Thyroid gland (tissue), 4 donors: ENCODE results near the gene TCF7. TPM values are rescaled to one million over a fixed set of nuclear protein-coding genes. Genes with fewer than 3 reads are reported as not detected.

Experiments used
- DNase-seq, 2 donors: peaks; one replicate each; pipeline ENCODE4 v3.0.0-alpha.2; 2019
- H3K27ac ChIP-seq, 3 donors: fragments of 200-600 bp; sonication (generic); 1 replicate in 2 of 3; 2 replicates in 1 of 3; pipeline ENCODE4 v1.5.1; 2016 to 2019; ENCODE audit warnings: mild to moderate bottlenecking in 1 of 3, moderate library complexity in 1 of 3
- H3K27me3 ChIP-seq: fragments of 200-600 bp; sonication (generic); one replicate; pipeline ENCODE4 v1.5.1; 2019
- H3K36me3 ChIP-seq, 2 donors: fragments of 200-600 bp; sonication (generic); one replicate each; pipeline ENCODE4 v1.5.1; 2016 to 2019
- H3K4me1 ChIP-seq, 2 donors: fragments of 200-600 bp; sonication (generic); one replicate each; pipeline ENCODE4 v1.5.1; 2017 to 2019
- H3K4me3 ChIP-seq, 3 donors: fragments of 200-600 bp; sonication (generic); replicated peaks in 1 of 3; 1 replicate in 2 of 3; 2 replicates in 1 of 3; pipeline ENCODE4 v1.5.1; 2016; ENCODE audit warnings: mild to moderate bottlenecking in 1 of 3
- H3K9me3 ChIP-seq: fragments of 200-600 bp; sonication (generic); one replicate; pipeline ENCODE4 v1.5.1; 2017
- POLR2A ChIP-seq, 2 donors: fragments of 450-650 bp; IDR thresholded peaks; one replicate each; pipeline ENCODE4 v1.6.1; 2017; ENCODE audit warnings: antibody characterized with exemption in 2 of 2, mild to moderate bottlenecking in 2 of 2, moderate library complexity in 1 of 2
- WGBS, 2 donors: methylation state at CpG; one replicate each; pipeline ENCODE4 v1.1.5; 2017; 5-methylcytosine and 5-hydroxymethylcytosine counted together
- intact Hi-C: fragments of 100-400 bp; cut with DNase I; formaldehyde crosslinking; loops from one replicate; pipeline ENCODE4 v1.15.1; 2023
- total RNA-seq, 4 donors: library from RNA; depleted of rRNA; stranded (reverse); fragments of >200 nt; gene quantifications; one replicate each; pipeline ENCODE4 v1.2.3, GENCODE V29; 2016
- TF ChIP-seq, protein P1 (sequence below), 6 experiments: fragments of 200-600 bp in 3 of 6; fragments of 450-650 bp in 3 of 6; sonication (generic) in 3 of 6; IDR thresholded peaks; one replicate each; pipeline ENCODE4 v1.5.1; 2016 to 2019; ENCODE audit warnings: antibody characterized with exemption in 6 of 6, mild to moderate bottlenecking in 2 of 6, inconsistent platforms in 1 of 6, moderate library complexity in 1 of 6

The TCF7 gene
- total RNA-seq, 4 donors from 2014 or later = 7.4 to 11.8 (median 8.9) TPM

- no peaks in the 10 kb centered on the region for H3K9me3 ChIP-seq
- intact Hi-C loops = loop anchor here (5.0 kb wide), 1 partner anchor 51 kb away; the partner anchor contains the start of gene PPP2CA
- TF ChIP-seq, protein P1, sequence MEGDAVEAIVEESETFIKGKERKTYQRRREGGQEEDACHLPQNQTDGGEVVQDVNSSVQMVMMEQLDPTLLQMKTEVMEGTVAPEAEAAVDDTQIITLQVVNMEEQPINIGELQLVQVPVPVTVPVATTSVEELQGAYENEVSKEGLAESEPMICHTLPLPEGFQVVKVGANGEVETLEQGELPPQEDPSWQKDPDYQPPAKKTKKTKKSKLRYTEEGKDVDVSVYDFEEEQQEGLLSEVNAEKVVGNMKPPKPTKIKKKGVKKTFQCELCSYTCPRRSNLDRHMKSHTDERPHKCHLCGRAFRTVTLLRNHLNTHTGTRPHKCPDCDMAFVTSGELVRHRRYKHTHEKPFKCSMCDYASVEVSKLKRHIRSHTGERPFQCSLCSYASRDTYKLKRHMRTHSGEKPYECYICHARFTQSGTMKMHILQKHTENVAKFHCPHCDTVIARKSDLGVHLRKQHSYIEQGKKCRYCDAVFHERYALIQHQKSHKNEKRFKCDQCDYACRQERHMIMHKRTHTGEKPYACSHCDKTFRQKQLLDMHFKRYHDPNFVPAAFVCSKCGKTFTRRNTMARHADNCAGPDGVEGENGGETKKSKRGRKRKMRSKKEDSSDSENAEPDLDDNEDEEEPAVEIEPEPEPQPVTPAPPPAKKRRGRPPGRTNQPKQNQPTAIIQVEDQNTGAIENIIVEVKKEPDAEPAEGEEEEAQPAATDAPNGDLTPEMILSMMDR (IDR thresholded peaks at IDR 0.05) = no peak
- TF ChIP-seq POLR2A (IDR thresholded peaks at IDR 0.05) = no peak
- H3K4me1 ChIP-seq = peaks cover 21 to 29% of the 10 kb centered on the region in 2 donors
- H3K27ac ChIP-seq = peak overlapping the region; percentile 97 to 99 (median 98)
- no peak for DNase-seq
- 0% methylated on average over 26 to 27 of the region's 31 CpGs for WGBS, 2 donors
- peak overlapping the region; percentile 61 to 92 (median 85) for H3K4me3 ChIP-seq
- H3K36me3 ChIP-seq = peaks cover 7 to 13% of the 10 kb centered on the region in 2 donors
- no peaks in the 10 kb centered on the region for H3K27me3 ChIP-seq
These were observed 61.5 kb downstream of the TCF7 start for GRCh38 chr5:134175921-134176510.

DNA sequence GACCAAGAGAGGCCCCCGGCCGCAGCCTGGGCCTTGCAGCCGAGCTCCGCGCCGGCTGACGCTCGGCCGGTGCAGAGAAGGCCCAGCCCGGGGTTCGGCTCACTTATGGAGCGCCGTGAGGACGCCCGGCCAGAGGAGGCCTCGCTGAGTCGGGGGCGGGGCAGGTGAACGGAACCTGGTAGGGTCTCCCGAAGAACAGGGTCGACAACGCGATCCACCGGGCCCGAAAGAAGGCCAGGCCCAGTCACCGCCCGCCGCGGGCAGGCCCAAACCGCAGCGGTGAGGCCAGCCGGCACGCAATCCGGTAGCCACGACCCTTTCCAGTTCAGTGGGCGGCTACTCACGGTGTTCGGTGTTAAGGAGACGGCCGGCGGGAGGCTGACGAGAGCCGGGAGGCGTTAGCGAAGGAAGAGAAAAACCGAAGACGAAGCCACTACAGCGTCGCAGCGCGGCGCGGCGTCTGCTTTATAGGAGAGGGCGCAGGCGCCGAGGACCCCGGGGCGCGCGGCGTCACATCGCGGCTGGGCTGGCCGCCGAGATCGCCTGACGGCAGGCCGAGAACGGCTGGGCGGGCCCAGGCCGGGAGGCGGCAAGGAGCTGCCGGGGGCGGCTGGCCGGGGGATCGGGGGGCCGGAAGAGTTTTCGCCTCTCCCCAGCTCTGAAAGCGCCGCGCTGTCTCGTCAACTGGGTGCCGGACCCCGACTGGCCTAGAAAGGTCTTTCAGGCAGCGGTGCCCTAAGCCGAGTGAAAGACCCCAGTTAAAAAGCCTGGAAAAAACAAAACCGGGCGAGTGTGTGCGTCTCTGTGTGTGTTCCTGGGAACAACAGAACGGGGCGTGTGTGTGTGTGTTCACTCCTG, 62.3 kb downstream of the TCF7 start, which contains the start of gene SKP1:
Gene SKP1 (minus strand): TSS at position 440 of the 858 bp plus-strand sequence. CDS start 2,928 bp downstream, outside the sequence.
- no peaks in the 10 kb centered on the region for H3K9me3 ChIP-seq
- 0 to 4% methylated on average over 4 to 30 of the region's 92 CpGs for WGBS, 2 donors
- TF ChIP-seq, protein P1 (IDR thresholded peaks at IDR 0.05) = peak in 1 of 6 experiments; percentile 16
- TF ChIP-seq POLR2A (IDR thresholded peaks at IDR 0.05) = peak; percentile 95 to 98
- H3K27me3 ChIP-seq = no peaks in the 10 kb centered on the region
- peaks cover 15 to 29% of the 10 kb centered on the region in 2 donors for H3K4me1 ChIP-seq
- intact Hi-C loops = loop anchor here (5.0 kb wide), 1 partner anchor 51 kb away; the partner anchor contains the start of gene PPP2CA
- H3K36me3 ChIP-seq = peaks cover 5 to 10% of the 10 kb centered on the region in 2 donors
- H3K4me3 ChIP-seq = peak within 1 kb of the TSS; percentile 61 to 92 (median 85)
- peak within 1 kb of the TSS; percentile 97 to 99 (median 98) for H3K27ac ChIP-seq
- DNase-seq = peak; percentile 78 to 79

DNA sequence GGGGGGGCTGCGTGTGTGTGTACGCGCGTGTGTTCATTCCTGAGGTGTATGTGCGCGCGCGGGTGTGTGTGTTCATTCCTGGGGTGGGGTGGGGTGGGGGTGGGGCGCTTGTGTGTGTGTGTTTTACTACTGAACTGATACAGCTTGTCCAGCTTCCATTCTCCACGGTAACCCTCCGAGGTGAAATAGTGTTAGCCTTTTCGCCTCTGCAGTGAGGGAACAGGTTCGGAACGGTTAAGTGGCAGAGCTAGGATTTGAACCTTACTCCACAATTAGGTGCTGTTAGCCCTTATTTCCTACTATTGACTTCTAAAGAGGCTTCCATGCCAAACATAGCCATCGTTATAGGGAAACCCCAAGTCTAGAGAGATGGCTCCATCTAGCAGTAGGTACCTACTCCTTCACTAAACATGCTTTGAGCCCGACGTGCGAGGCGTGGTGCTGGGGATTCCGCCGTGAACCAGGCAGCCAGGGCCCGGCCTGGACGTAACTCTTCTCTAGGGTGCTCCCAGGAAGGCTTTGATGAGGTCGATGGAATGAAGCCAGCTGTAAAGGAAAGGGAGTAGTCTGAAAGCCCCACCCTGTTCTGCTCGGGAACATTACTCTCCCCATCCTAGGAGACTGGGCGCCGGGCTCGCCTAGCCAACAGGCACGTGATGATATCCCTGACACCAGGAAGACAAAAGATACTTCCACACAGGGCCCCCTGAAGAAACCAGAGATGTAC, 63.1 kb downstream of the TCF7 start:
- Histone ChIP-seq H3K4me1 (peaks cover 15 to 29% of the 10 kb centered on the region in 2 donors), H3K27me3 (no peaks in the 10 kb centered on the region), H3K27ac (peak overlapping the region; percentile 97 to 99 (median 98)), H3K36me3 (peaks cover 0 to 8% of the 10 kb centered on the region in 2 donors), H3K9me3 (no peaks in the 10 kb centered on the region), H3K4me3 (peak overlapping the region; percentile 61 to 92 (median 85))
- intact Hi-C loops = loop anchor here (5.0 kb wide), 1 partner anchor 50 kb away; the partner anchor contains the start of gene PPP2CA
- 28 to 29% methylated on average over 22 to 24 of the region's 29 CpGs for WGBS, 2 donors
- no peak for DNase-seq
- no peak for TF ChIP-seq POLR2A (IDR thresholded peaks at IDR 0.05)
- TF ChIP-seq, protein P1 (IDR thresholded peaks at IDR 0.05) = no peak

- TF ChIP-seq, protein P1 (IDR thresholded peaks at IDR 0.05) = no peak
- no peak for TF ChIP-seq POLR2A (IDR thresholded peaks at IDR 0.05)
- no peak overlapping the region for H3K4me3 ChIP-seq
- no peak for DNase-seq
- H3K9me3 ChIP-seq = no peaks in the 10 kb centered on the region
- no peaks in the 10 kb centered on the region for H3K27me3 ChIP-seq
- intact Hi-C loops = loop anchor here (5.0 kb wide), 1 partner anchor 49 kb away; the partner anchor contains the start of gene PPP2CA
- peaks cover 15 to 29% of the 10 kb centered on the region in 2 donors for H3K4me1 ChIP-seq
- WGBS, 2 donors = 90% methylated on average over 3 of the region's 3 CpGs
- peaks cover 0 to 2% of the 10 kb centered on the region in 2 donors for H3K36me3 ChIP-seq
- no peak overlapping the region for H3K27ac ChIP-seq
These were observed 63.6 kb downstream of the TCF7 start for GRCh38 chr5:134178096-134178419.
